NCI-H524 treated with DMSO at 0.1 percent for 48 hours (cell line): ENCODE results near the gene IL1RAPL2.
"Not testable (repeated sequence)": the region's sequence is repeated elsewhere in the genome, so short reads cannot be mapped to it uniquely, and the experiment has no call there.

ENCODE experiments used
- DNase-seq: peaks from one replicate; lab custom pipeline; 2025; lab: John Stamatoyannopoulos, UW

Gene IL1RAPL2

DNA sequence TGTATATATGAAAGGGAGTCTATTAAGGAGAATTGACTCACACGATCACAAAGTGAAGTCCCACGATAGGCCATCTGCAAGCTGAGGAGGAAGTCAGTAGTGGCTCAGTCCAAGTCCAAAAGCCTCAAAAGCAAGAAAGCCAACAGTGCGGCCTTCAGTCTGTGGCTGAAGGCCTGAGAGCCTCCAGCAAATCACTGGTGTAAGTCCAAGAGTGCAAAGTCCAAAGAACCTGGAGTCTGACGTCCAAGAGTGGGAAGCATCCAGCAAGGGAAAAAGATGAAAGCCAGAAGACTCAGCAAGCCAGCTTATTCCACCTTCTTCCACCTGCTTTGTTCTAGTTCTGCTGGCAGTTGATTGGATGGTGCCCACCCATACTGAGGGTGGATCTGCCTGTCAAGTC, 104.1 kb downstream of the IL1RAPL2 start:
- no peak for DNase-seq

GRCh38 chrX:104677517-104677916, 111.5 kb downstream of the IL1RAPL2 start:
- DNase-seq: not testable (repeated sequence)

GRCh38 chrX:104679175-104679574, 113.2 kb downstream of the IL1RAPL2 start:
- no peak for DNase-seq

DNA sequence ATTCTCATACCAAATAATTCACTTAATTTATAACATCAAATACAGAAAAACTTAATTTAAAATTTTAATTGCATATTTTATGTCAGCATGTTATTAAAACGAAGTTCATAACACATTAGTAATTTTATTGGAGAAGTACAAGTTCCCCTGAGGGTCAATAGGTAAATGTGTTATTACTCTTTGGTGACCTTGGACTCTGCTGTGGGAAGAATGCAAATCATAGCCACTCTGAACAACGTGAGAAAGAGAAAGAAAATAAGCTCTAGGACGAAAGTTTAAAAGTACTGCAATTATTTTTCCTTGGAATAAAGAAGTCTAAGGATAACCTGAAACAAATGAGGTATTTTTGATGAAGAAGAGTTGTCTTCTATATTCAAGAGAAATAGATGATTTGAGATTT, 115.2 kb downstream of the IL1RAPL2 start:
- no peak for DNase-seq

DNA sequence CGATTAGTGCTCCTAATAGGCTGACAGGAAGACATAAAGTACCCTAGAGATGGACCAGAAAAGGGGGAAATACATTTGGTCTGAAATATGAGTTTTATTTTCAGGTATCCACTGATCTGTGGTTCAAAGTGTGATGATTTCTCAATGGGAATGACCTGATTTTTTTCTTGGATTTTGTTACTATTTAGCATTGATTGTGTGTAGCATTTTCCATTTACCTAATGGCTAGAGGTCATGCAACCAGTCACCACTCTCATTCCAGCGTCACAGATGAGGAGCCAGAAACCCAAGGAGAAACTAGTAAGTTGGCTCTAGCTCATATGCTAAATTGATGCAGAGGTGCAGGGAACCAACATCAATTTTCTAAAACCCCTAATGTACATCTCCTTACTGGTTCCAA, 118.1 kb downstream of the IL1RAPL2 start:
- no peak for DNase-seq

DNA sequence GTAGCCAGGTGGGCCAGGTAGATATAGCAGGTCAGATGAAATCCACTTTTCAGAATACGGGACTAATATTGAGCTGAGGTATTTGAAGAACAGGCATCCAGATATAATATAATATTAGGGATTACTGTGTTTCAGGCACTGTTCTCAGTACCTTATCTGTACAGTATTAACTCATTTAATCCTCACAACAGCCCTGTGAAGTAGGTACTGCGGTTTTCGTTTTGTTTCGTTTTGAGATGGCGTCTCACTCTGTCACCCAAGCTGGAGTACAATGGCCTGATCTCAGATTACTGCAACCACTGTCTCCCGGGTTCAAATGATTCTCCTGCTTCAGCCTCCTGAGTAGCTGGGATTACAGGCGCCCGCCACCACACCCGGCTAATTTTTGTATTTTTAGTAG, 129.6 kb downstream of the IL1RAPL2 start:
- DNase-seq: no peak

- no peak for DNase-seq
These were observed 130.7 kb downstream of the IL1RAPL2 start for GRCh38 chrX:104696667-104697066.

DNA sequence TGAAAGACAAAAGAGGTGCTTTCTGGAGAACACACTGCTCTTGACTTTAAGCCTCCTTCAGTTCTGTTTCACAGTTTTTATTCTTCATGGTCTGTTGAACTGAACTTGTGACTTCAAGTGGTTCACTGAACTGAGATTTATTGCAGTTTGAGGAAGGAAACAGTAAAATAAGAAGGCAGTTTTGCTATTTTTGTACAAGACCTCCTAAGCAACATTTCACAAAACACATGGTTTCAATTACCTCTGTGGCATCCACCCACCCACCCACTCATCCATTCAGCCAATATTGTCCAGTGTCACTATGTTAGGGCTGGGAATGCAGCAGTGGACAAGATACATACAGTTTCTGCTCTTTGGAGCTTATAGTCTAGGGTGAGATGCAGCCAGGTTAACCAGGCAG, 131.3 kb downstream of the IL1RAPL2 start:
- no peak for DNase-seq

- no peak for DNase-seq
These were observed 141.0 kb downstream of the IL1RAPL2 start for GRCh38 chrX:104707042-104707441.

GRCh38 chrX:104707572-104707971, 141.6 kb downstream of the IL1RAPL2 start:
- DNase-seq: no peak

GRCh38 chrX:104712515-104712914, 146.5 kb downstream of the IL1RAPL2 start:
- DNase-seq: no peak

DNA sequence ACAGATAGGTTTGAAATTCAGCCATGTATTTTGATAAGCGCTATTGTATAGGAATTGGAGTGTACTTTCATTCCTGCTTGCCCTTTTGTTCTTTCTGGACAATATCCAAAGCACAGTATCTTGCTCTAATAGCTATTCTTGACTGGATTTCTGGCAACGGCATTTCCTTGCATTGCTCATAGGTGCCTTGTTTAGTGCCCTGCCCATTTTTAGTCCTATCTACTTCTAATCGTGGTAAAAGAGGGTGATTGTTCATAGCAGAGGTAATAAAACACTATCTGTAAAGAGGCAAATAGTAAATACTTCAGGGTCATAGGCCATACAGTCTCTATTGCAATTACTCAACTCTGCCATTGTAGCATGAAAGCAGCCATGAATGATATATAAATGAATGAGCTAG, 155.9 kb downstream of the IL1RAPL2 start:
- DNase-seq: no peak

DNA sequence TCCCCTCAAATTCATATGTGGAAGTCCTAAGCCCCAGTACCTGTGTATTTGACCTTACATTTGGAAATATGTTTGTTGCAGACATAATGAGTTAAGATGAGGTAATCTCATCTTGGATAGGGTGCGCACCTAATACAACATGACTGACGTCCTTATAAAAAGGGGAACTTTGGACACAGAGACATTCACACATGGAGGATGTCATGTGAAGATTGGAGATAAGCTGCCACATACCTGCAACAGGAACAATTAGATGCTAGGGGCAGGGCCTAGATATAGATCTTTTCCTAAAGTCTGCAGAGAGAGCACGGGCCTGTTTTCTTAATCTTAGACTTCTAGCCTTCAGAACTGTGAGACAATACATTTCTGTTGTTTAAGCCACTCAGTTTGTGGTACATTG, 162.5 kb downstream of the IL1RAPL2 start:
- DNase-seq: no peak

- no peak for DNase-seq
These were observed 176.4 kb downstream of the IL1RAPL2 start for GRCh38 chrX:104742355-104742754.

- DNase-seq: no peak
These were observed 179.2 kb downstream of the IL1RAPL2 start for GRCh38 chrX:104745152-104745551.

DNA sequence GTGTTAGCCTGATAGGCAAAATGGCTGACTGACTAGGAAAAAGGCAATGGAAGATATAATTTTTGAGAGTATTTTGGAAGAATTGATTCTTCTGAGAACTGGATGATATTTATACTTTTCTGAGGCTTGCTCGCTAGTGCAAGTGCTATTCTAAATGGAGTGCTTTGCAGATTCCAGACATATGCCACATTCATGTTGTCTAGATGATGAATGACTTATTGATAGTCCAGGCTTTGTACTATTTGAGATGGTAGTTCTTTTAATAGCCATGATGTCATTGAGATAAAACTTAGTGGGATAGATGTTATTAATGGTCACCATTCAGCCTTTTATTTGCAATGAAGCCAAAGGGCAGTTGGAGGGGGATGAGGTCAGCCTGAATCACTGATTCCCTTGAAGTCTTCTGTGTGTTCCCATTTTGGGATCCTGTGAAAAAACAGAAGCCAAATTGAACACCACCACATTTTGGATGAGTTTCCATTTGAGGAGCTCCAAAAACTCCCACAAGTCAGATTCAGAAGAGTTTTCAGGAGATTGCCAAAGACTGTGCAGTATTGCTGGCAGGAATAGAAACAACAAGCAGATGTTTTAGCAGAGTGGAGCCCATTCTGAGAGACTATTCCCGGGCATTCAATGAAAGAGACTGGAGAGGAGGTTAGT, 184.1 kb downstream of the IL1RAPL2 start:
- no peak for DNase-seq

GRCh38 chrX:104762641-104763040, 196.6 kb downstream of the IL1RAPL2 start:
- DNase-seq: no peak

- no peak for DNase-seq
These were observed 223.8 kb downstream of the IL1RAPL2 start for GRCh38 chrX:104789784-104790183.

DNA sequence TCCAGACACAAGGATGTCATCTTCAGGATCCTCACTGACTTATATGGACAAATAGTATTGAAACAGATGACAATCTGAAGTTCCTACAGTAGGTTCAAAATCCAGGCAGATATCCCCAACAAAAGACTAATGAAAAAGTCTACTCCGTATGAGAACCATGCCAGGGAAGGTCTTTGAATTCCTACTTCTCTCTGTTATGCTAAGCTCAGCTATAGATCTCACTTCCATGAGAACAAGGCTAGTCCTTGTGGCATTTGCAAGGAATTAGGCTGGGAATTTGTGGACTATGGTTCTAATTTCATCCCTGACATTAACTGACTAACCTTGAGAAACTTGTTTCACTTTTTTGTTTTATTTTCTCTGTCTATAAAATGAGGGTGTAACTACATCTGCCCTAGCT, 229.8 kb downstream of the IL1RAPL2 start:
- DNase-seq: no peak

- DNase-seq: no peak
These were observed 237.2 kb downstream of the IL1RAPL2 start for GRCh38 chrX:104803219-104803618.

GRCh38 chrX:104806346-104806745, 240.3 kb downstream of the IL1RAPL2 start:
- no peak for DNase-seq

DNA sequence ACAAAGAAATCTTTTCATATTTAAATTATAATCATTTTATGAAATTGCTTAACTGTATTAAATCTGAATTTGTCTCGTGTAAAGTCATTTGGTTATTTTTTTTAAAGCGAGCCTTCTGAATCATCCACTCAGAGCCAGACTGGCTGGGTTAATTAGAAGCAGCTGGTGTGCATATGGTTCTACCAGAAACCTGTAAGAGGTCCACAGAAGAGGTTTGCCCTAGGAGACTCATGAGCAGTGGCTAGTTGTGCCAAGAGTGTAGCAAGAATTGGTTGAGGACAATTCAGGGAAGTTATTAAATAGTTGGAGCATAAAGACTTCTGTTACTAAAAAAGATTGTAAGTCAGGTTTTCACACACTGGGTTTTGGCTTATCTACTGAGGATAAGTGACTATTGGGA, 267.4 kb downstream of the IL1RAPL2 start:
- no peak for DNase-seq

GRCh38 chrX:104842646-104843045, 276.6 kb downstream of the IL1RAPL2 start:
- no peak for DNase-seq

GRCh38 chrX:104852241-104852640, 286.2 kb downstream of the IL1RAPL2 start:
- no peak for DNase-seq

DNA sequence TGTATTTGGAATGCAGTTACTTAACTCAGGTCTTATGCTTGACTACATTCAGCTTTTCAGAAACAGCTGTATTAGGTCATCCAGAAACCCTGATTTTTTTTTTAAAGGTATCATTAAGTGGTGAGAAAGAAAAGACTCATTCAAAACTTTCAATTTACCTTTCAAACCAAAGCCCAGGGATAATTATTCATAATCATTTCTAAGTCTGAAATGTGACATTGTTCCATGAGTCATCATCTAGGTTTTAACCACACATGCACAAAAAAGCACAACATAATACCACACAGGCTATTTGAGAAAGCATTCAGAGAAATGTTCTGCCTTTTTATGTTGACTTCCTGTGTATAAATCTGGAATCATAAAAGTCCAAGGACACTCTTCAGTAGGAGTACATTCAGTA, 288.2 kb downstream of the IL1RAPL2 start:
- DNase-seq: no peak
